Measurements from ENCODE around the gene LHX3.
A peak's percentile ranks its signal among the peaks of the same experiment; 100 is the strongest.

The LHX3 gene

GRCh38 chr9:136204145-136204805, 653 bp downstream of the LHX3 start:
- Histone ChIP-seq H3K36me3 (ENCODE audit: insufficient read depth, low read length) (peaks cover 8% of the 10 kb centered on the region), H2AFZ (ENCODE audit: low read depth, low read length) (no peak overlapping the region), H3K27me3 (ENCODE audit: insufficient read depth, low read length) (peaks cover 62% of the 10 kb centered on the region), H3K4me3 (ENCODE audit: low read length) (no peak overlapping the region), H3K9me3 (ENCODE audit: low read length) (no peaks in the 10 kb centered on the region), H3K4me1 (ENCODE audit: insufficient read depth, low read length) (peaks cover 11% of the 10 kb centered on the region)

GRCh38 chr9:136203408-136204144, 1.4 kb downstream of the LHX3 start:
- Histone ChIP-seq H3K27me3 (ENCODE audit: insufficient read depth, low read length) (peaks cover 66% of the 10 kb centered on the region), H3K36me3 (ENCODE audit: insufficient read depth, low read length) (peaks cover 4% of the 10 kb centered on the region), H3K4me3 (ENCODE audit: low read length) (peak overlapping the region; percentile 8), H3K9me3 (ENCODE audit: low read length) (no peaks in the 10 kb centered on the region), H2AFZ (ENCODE audit: low read depth, low read length) (no peak overlapping the region), H3K4me1 (ENCODE audit: insufficient read depth, low read length) (peaks cover 11% of the 10 kb centered on the region)

- Histone ChIP-seq H3K4me1 (ENCODE audit: insufficient read depth, low read length) (peaks cover 15% of the 10 kb centered on the region), H2AFZ (ENCODE audit: low read depth, low read length) (no peak overlapping the region), H3K36me3 (ENCODE audit: insufficient read depth, low read length) (no peaks in the 10 kb centered on the region), H3K4me3 (ENCODE audit: low read length) (peak overlapping the region; percentile 8), H3K27me3 (ENCODE audit: insufficient read depth, low read length) (peaks cover 74% of the 10 kb centered on the region), H3K9me3 (ENCODE audit: low read length) (no peaks in the 10 kb centered on the region)
These were observed 2.2 kb downstream of the LHX3 start for GRCh38 chr9:136202454-136203407.

GRCh38 chr9:136201609-136202453, 3.1 kb downstream of the LHX3 start:
- H3K4me3 ChIP-seq (ENCODE audit: low read length) = no peak overlapping the region
- H3K36me3 ChIP-seq (ENCODE audit: insufficient read depth, low read length) = no peaks in the 10 kb centered on the region
- H2AFZ ChIP-seq (ENCODE audit: low read depth, low read length) = no peak overlapping the region
- peaks cover 82% of the 10 kb centered on the region for H3K27me3 ChIP-seq (ENCODE audit: insufficient read depth, low read length)
- H3K9me3 ChIP-seq (ENCODE audit: low read length) = no peaks in the 10 kb centered on the region
- H3K4me1 ChIP-seq (ENCODE audit: insufficient read depth, low read length) = peaks cover 15% of the 10 kb centered on the region

- Histone ChIP-seq H2AFZ (ENCODE audit: low read depth, low read length) (no peak overlapping the region), H3K4me1 (ENCODE audit: insufficient read depth, low read length) (peaks cover 15% of the 10 kb centered on the region), H3K27me3 (ENCODE audit: insufficient read depth, low read length) (peaks cover 89% of the 10 kb centered on the region), H3K9me3 (ENCODE audit: low read length) (no peaks in the 10 kb centered on the region), H3K4me3 (ENCODE audit: low read length) (no peak overlapping the region), H3K36me3 (ENCODE audit: insufficient read depth, low read length) (no peaks in the 10 kb centered on the region)
These were observed 3.8 kb downstream of the LHX3 start for GRCh38 chr9:136201174-136201573.

- Histone ChIP-seq H2AFZ (ENCODE audit: low read depth, low read length) (no peak overlapping the region), H3K36me3 (ENCODE audit: insufficient read depth, low read length) (no peaks in the 10 kb centered on the region), H3K4me3 (ENCODE audit: low read length) (no peak overlapping the region), H3K4me1 (ENCODE audit: insufficient read depth, low read length) (peaks cover 15% of the 10 kb centered on the region), H3K27me3 (ENCODE audit: insufficient read depth, low read length) (peaks cover 92% of the 10 kb centered on the region), H3K9me3 (ENCODE audit: low read length) (no peaks in the 10 kb centered on the region)
These were observed 4.5 kb downstream of the LHX3 start for GRCh38 chr9:136200424-136200823.

GRCh38 chr9:136199391-136200288, 5.3 kb downstream of the LHX3 start:
- H3K9me3 ChIP-seq (ENCODE audit: low read length) = no peaks in the 10 kb centered on the region
- H3K36me3 ChIP-seq (ENCODE audit: insufficient read depth, low read length) = no peaks in the 10 kb centered on the region
- H3K4me3 ChIP-seq (ENCODE audit: low read length) = no peak overlapping the region
- H3K27me3 ChIP-seq (ENCODE audit: insufficient read depth, low read length) = peaks cover 94% of the 10 kb centered on the region
- H2AFZ ChIP-seq (ENCODE audit: low read depth, low read length) = no peak overlapping the region
- peaks cover 13% of the 10 kb centered on the region for H3K4me1 ChIP-seq (ENCODE audit: insufficient read depth, low read length)

- H3K9me3 ChIP-seq (ENCODE audit: low read length) = no peaks in the 10 kb centered on the region
- no peak overlapping the region for H2AFZ ChIP-seq (ENCODE audit: low read depth, low read length)
- H3K27me3 ChIP-seq (ENCODE audit: insufficient read depth, low read length) = peaks cover 94% of the 10 kb centered on the region
- peaks cover 6% of the 10 kb centered on the region for H3K4me1 ChIP-seq (ENCODE audit: insufficient read depth, low read length)
- no peak overlapping the region for H3K4me3 ChIP-seq (ENCODE audit: low read length)
- no peaks in the 10 kb centered on the region for H3K36me3 ChIP-seq (ENCODE audit: insufficient read depth, low read length)
These were observed 6.3 kb downstream of the LHX3 start for GRCh38 chr9:136198605-136199083.

GRCh38 chr9:136197930-136198604, 6.9 kb downstream of the LHX3 start:
- peaks cover 93% of the 10 kb centered on the region for H3K27me3 ChIP-seq (ENCODE audit: insufficient read depth, low read length)
- H3K4me3 ChIP-seq (ENCODE audit: low read length) = no peak overlapping the region
- peaks cover 4% of the 10 kb centered on the region for H3K4me1 ChIP-seq (ENCODE audit: insufficient read depth, low read length)
- H3K36me3 ChIP-seq (ENCODE audit: insufficient read depth, low read length) = no peaks in the 10 kb centered on the region
- H3K9me3 ChIP-seq (ENCODE audit: low read length) = no peaks in the 10 kb centered on the region
- H2AFZ ChIP-seq (ENCODE audit: low read depth, low read length) = no peak overlapping the region

- no peak overlapping the region for H3K4me3 ChIP-seq (ENCODE audit: low read length)
- H3K4me1 ChIP-seq (ENCODE audit: insufficient read depth, low read length) = peaks cover 6% of the 10 kb centered on the region
- peaks cover 94% of the 10 kb centered on the region for H3K27me3 ChIP-seq (ENCODE audit: insufficient read depth, low read length)
- H3K9me3 ChIP-seq (ENCODE audit: low read length) = no peaks in the 10 kb centered on the region
- H3K36me3 ChIP-seq (ENCODE audit: insufficient read depth, low read length) = no peaks in the 10 kb centered on the region
- no peak overlapping the region for H2AFZ ChIP-seq (ENCODE audit: low read depth, low read length)
These were observed 7.6 kb downstream of the LHX3 start for GRCh38 chr9:136197084-136197875.
